ENCODE measurements around the gene TMEM247. TPM values are rescaled to one million over a fixed set of nuclear protein-coding genes. Genes with fewer than 3 reads are reported as not detected.
"Not testable (repeated sequence)": the region's sequence is repeated elsewhere in the genome, so short reads cannot be mapped to it uniquely, and the experiment has no call there.

TMEM247 gene
- total RNA-seq, 2 experiments from 2014 or later: not detected

DNA sequence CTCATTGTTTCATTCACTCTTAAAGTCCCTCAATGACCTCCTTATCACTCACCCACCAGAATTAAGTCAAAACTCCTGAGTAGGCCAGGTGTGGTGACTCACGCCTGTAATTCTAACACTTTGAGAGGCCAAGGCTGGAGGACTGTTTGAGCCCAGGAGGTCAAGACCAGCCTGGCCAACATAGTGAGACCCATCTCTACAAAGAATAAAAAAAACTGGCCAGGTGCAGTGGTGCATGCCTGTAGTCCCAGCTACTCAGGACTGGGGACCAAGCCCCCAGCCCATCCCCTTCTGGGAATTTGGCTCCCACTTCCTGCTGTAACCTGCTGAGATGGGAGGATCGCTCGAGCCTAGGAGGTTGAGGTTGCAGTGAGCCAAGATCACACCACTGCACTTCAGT, 28.9 kb downstream of the TMEM247 start:
- no peak overlapping the region for H3K27ac Mint-ChIP-seq
- H3K4me3 Mint-ChIP-seq: no peak overlapping the region
- no peaks in the 10 kb centered on the region for H3K27me3 Mint-ChIP-seq
- H3K4me1 Mint-ChIP-seq: peaks cover 6% of the 10 kb centered on the region
- no peak for DNase-seq
- H3K9me3 Mint-ChIP-seq: no peaks in the 10 kb centered on the region
- H3K36me3 Mint-ChIP-seq: no peaks in the 10 kb centered on the region

DNA sequence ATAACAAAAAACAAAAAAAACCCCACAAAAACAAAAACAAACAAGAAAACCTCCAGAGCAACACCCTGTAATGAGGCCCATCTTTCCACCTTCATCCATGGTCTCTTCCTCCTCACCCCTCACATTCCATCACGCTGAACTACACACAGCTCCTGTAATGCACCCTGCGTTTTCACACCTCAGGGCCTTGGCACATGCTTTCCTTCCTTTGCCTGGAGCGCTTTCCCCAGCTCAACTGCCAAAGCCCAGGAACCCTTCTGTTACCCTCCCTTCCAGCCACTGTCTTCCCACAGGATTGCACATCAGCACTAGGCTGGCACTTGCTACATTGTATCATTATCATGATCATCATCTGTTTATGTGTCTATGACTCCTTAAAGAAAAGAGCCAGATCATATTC, 29.4 kb downstream of the TMEM247 start:
- Mint-ChIP-seq H3K27me3 (no peaks in the 10 kb centered on the region), H3K9me3 (no peaks in the 10 kb centered on the region)

DNA sequence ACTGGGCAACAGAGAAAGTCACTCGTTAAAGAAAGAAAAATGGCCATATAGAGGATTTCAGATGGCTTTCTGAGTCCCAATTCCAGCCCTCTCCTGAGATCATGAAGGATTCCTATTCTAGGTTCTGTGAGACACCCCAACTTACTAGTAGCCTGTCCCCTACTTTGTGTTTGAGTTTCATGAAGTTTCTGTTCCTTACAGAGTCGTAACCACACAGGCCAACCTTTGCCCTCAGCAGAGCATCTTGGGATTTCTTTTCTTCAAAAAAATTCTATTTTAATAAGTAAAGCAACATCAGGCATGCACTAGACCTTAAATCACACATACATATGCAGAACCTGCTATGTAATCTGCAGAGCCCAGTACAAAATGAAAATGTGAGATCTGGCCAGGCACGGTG, 30.4 kb downstream of the TMEM247 start:
- peaks cover 6% of the 10 kb centered on the region for H3K36me3 Mint-ChIP-seq
- DNase-seq: no peak
- no peak overlapping the region for H3K27ac Mint-ChIP-seq
- H3K4me3 Mint-ChIP-seq: no peak overlapping the region
- peaks cover 6% of the 10 kb centered on the region for H3K4me1 Mint-ChIP-seq
- no peaks in the 10 kb centered on the region for H3K27me3 Mint-ChIP-seq
- H3K9me3 Mint-ChIP-seq: peaks cover 6% of the 10 kb centered on the region

More for the DNA sequence above, 29.4 kb downstream of the TMEM247 start:
- Mint-ChIP-seq H3K27ac (no peak overlapping the region), H3K36me3 (no peaks in the 10 kb centered on the region), H3K4me1 (peaks cover 6% of the 10 kb centered on the region), H3K4me3 (no peak overlapping the region)
- no peak for DNase-seq

DNA sequence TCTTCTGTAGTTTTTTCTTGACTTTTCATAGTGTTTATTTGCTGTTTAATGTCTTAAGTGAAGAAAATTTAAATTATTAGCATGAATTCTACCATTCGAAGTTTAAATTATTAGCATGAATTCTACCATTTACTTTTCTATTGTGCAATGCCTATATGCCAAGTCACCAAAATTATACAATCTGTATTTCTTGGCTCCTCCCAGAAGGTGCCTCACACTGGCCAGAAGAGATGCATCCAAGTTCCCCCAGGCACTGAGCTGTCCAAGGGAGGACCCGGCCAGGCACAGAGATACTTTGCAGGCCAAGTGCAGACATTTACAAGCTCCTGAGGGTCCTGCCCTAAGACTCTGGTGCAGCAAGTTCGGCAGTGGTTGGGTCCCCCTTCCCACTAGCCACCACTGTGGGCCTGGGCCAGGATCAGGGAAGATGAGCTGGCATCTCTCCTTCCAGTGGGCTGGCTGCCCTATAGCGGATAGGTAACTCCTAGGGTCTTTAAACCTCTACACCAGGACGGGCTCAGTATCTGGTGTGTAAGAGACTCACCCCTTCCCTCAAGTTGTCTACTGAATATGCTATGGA, 31.3 kb downstream of the TMEM247 start:
- Mint-ChIP-seq H3K27ac (no peak overlapping the region), H3K9me3 (peaks cover 13% of the 10 kb centered on the region), H3K36me3 (peaks cover 10% of the 10 kb centered on the region), H3K4me3 (no peak overlapping the region), H3K27me3 (no peaks in the 10 kb centered on the region), H3K4me1 (peaks cover 6% of the 10 kb centered on the region)
- no peak for DNase-seq

DNA sequence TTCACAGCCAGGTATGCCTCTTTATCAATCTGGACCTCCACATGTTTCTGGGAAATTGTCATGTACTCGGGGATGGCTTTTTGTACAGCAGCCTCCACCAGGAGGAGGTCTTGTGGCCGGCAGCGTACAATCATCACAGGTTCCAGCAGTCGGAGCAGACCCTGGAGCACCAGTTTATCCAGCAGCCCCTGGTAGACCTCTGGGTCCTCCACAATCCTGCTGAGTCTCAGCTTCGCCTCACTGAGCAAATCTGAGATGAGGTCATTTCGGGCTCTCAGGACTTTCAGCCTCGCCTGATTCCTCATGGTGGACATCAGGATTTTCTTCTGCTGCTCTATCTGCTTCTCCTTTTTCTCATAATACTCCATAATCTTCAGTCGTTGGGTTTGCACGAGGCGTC, 32.8 kb downstream of the TMEM247 start:
- peaks cover 6% of the 10 kb centered on the region for H3K4me1 Mint-ChIP-seq
- H3K36me3 Mint-ChIP-seq: peaks cover 19% of the 10 kb centered on the region
- no peak for DNase-seq
- H3K27me3 Mint-ChIP-seq: no peaks in the 10 kb centered on the region
- H3K27ac Mint-ChIP-seq: no peak overlapping the region
- no peak overlapping the region for H3K4me3 Mint-ChIP-seq
- H3K9me3 Mint-ChIP-seq: peaks cover 24% of the 10 kb centered on the region

DNA sequence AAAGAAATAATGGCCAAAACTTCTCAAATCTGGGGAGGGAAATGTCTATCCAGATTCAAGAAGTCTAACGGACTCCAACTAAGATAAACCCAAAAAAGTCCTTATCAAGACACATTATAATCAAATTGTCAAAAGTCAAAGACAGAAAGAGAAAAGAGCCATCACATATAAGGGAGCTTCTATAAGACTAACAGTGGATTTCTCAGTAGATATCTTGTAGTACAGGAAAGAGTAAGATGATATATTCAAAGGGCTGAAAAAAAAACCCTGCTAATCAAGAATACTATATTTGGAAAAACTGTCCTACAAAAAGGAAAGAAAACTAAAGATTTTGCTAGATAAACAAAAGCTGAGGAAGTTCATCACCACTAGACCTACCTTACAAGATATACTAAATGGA, 35.4 kb downstream of the TMEM247 start:
- DNase-seq: no peak
- H3K27ac Mint-ChIP-seq: no peak overlapping the region
- H3K36me3 Mint-ChIP-seq: peaks cover 21% of the 10 kb centered on the region
- H3K4me1 Mint-ChIP-seq: peaks cover 6% of the 10 kb centered on the region
- H3K9me3 Mint-ChIP-seq: peaks cover 25% of the 10 kb centered on the region
- no peak overlapping the region for H3K4me3 Mint-ChIP-seq
- H3K27me3 Mint-ChIP-seq: no peaks in the 10 kb centered on the region

DNA sequence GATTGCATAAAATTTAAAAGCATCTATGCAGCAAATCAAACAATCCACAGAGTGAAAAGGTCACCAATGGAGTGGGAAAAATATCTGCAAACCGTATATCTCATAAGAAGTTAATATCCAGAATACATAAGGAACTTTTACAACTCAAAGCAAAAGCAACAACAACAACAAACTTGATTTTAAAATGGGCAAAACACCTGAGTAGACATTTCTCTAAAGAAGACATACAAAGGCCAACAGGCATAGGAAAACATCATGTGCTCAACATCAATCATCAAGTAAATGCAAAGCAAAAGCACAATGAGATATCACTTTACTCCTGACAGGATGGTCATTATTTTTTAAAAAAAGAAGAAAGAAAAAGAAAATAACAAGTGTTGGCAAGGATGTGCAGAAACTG, 38.1 kb downstream of the TMEM247 start:
- H3K27me3 Mint-ChIP-seq: no peaks in the 10 kb centered on the region
- DNase-seq: no peak

DNA sequence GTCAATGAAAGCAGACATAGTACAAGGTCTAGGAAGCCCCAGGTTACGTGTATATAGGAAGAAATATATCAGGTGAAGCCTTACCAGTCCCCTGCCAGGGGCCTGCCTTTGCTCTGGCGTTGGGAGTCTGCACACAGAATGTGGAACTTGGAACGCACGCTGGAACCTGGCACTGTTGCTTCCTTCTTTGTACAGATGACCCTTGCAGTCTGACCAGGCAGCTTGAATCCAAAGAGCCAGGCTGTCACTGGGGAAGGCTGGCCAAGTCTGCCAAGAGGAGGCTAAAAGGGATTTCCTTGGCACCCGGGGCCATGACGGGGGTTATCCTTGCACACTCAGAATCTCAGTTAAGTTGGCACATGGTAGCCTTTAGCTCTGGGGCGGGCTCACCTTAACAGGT, 39.5 kb downstream of the TMEM247 start:
- no peak overlapping the region for H3K4me3 Mint-ChIP-seq
- H3K27me3 Mint-ChIP-seq: no peaks in the 10 kb centered on the region
- H3K9me3 Mint-ChIP-seq: peaks cover 25% of the 10 kb centered on the region
- H3K36me3 Mint-ChIP-seq: peaks cover 21% of the 10 kb centered on the region
- peaks cover 3% of the 10 kb centered on the region for H3K4me1 Mint-ChIP-seq
- DNase-seq: no peak
- H3K27ac Mint-ChIP-seq: no peak overlapping the region

More for the DNA sequence above, 38.1 kb downstream of the TMEM247 start:
- no peak overlapping the region for H3K27ac Mint-ChIP-seq
- H3K4me1 Mint-ChIP-seq: peaks cover 3% of the 10 kb centered on the region
- H3K36me3 Mint-ChIP-seq: peaks cover 21% of the 10 kb centered on the region
- peaks cover 25% of the 10 kb centered on the region for H3K9me3 Mint-ChIP-seq
- H3K4me3 Mint-ChIP-seq: no peak overlapping the region

DNA sequence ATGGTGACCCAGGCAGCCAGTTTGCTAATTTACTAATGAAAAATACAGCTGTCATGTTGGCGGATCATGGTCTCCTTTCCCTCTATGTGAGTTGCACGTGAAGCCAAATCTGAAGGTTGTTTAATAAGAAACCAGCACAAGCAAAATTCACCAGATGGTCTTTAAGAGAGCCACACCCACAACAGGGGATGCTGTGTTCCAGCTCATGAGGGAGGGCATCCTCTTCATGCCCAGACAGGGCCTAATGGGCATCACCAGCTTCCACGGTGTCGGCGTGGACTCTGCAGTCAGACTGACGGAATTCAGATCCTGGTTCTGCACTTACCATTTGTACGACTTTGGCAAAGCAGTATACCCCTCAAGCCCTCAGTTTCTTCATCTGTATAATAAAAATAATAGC, 39.9 kb downstream of the TMEM247 start:
- Mint-ChIP-seq H3K36me3 (peaks cover 19% of the 10 kb centered on the region), H3K4me1 (peaks cover 3% of the 10 kb centered on the region), H3K27ac (no peak overlapping the region), H3K4me3 (no peak overlapping the region), H3K27me3 (no peaks in the 10 kb centered on the region), H3K9me3 (peaks cover 24% of the 10 kb centered on the region)
- no peak for DNase-seq

DNA sequence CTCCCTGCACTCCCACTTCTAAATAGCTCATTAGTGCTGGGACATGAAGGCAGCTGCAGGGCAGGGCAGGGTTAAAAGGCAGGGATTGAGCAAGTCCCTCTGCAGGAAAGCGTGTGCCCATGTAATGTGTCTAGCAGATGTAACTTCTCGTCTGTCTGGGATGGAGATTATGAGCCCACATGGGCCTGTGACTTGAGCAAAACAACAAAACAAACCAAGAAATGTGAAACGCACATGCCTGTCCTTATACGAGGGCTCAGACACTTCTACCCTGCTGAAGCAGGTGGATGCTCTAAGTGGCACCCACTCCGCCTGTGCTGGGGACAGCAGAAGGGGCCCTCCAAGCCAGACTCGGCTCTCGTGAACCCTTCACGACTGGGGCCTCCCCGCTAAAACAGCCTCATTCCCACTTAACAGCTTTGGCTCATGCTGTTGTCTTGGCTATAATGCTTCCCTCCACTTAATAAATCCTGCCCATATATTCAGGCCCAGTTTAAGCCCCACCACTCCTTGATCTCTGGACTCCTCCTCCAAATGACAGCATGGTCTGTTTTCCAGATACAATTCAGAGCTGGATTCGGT, 40.9 kb downstream of the TMEM247 start:
- Mint-ChIP-seq H3K4me3 (no peak overlapping the region), H3K9me3 (peaks cover 16% of the 10 kb centered on the region), H3K4me1 (peaks cover 3% of the 10 kb centered on the region), H3K27me3 (no peaks in the 10 kb centered on the region), H3K27ac (no peak overlapping the region), H3K36me3 (peaks cover 14% of the 10 kb centered on the region)
- no peak for DNase-seq

DNA sequence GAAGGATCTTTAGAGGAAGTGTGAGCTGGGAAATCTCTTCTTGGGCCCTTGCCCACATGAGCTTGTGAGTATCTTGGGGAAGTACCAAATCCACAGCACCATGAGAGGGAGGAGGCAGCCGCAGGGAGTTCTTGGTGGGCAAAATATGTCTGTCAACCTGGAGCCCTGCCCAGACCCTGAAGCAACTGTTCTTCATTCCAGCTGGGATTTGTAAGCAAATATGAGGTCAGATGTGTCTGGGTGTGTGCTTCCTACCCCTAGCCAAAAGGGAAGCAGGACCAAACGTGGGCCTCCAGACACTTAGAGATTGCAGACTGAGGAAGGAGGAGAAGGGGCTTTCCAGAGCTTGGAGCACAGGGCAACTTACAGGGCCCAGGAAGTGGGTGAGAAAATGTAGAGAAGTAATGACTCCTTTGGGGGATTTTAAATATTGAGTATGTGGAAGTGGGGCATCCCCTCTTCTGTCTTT, 41.9 kb downstream of the TMEM247 start:
- H3K36me3 Mint-ChIP-seq: peaks cover 5% of the 10 kb centered on the region

DNA sequence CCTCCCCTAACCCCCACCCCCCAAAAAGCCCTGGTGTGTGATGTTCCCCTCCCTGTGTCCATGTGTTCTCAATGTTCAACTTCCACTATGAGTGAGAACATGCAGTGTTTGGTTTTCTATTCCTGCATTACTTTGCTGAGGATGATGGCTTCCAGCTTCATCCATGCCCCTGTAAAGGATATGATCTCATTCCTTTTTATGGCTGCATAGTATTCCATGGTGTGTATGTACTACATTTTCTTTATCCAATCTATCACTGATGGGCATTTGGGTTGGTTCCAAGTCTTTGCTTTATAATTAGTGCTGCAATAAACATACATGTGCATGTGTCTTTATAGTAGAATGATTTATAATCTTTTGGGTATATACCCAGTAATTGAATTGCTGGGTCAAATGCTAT, 43.0 kb downstream of the TMEM247 start:
- H3K27me3 Mint-ChIP-seq, H3K9me3 Mint-ChIP-seq, H3K4me1 Mint-ChIP-seq, DNase-seq, H3K27ac Mint-ChIP-seq, H3K4me3 Mint-ChIP-seq, H3K36me3 Mint-ChIP-seq: not testable (repeated sequence)

More for the DNA sequence above, 41.9 kb downstream of the TMEM247 start:
- H3K9me3 Mint-ChIP-seq: peaks cover 6% of the 10 kb centered on the region
- H3K27ac Mint-ChIP-seq: no peak overlapping the region
- DNase-seq: no peak
- H3K27me3 Mint-ChIP-seq: no peaks in the 10 kb centered on the region
- no peak overlapping the region for H3K4me3 Mint-ChIP-seq
- H3K4me1 Mint-ChIP-seq: peaks cover 3% of the 10 kb centered on the region

DNA sequence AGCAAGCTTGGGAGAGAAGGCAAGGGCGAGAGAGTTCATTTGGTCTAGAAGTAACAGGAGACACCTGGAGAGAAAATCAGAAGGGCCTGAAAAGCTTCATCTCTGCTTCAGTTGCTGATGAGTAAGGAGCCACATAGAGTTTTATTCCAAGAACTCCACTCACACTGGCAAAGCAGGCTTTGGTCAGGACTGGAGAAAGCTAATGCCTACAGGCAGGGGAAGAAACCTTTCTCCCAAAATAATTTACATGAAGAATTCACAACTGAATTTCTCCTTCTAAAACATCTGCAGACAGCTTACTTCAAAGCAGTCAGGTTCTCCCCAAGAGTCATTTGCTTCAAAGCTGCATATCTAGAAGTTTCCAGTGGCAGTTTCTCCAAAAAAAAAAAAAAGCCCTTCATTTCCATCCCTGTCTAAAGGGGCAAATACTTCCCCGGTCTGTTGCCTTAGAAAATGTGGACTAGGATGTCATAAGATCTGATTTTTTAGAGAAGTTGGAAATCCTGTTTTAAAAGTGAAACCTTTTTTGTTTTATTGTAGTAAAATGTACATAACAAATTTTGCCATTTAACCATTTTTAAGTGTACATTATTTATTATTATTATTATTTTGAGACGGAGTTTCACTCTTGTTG, 46.3 kb downstream of the TMEM247 start:
- no peak overlapping the region for H3K4me3 Mint-ChIP-seq
- no peak overlapping the region for H3K27ac Mint-ChIP-seq
- peaks cover 5% of the 10 kb centered on the region for H3K4me1 Mint-ChIP-seq
- no peak for DNase-seq
- H3K9me3 Mint-ChIP-seq: no peaks in the 10 kb centered on the region
- H3K27me3 Mint-ChIP-seq: no peaks in the 10 kb centered on the region
- no peaks in the 10 kb centered on the region for H3K36me3 Mint-ChIP-seq

DNA sequence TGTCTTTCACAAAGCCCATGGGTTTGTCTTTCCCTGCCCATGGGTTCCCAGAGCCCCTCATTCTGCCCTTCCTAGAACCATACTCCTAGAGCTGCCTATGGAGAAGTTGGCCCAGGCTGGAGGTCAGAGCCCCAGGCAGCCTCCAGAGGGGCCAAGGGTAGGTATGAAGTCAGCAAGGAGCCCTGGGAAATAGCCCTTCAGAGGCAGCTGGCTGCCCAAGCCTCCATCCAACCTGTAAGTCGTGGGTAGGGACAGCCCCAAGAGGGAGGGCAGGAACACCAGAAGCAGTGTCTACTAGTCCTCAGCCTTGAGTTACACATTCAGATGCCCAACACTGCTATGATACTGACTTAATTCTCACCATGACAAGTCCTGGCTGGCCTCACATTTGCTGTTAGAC, 49.5 kb downstream of the TMEM247 start:
- Mint-ChIP-seq H3K9me3 (no peaks in the 10 kb centered on the region), H3K4me1 (peaks cover 7% of the 10 kb centered on the region), H3K36me3 (peaks cover 2% of the 10 kb centered on the region), H3K4me3 (no peak overlapping the region), H3K27ac (no peak overlapping the region), H3K27me3 (no peaks in the 10 kb centered on the region)
- no peak for DNase-seq

DNA sequence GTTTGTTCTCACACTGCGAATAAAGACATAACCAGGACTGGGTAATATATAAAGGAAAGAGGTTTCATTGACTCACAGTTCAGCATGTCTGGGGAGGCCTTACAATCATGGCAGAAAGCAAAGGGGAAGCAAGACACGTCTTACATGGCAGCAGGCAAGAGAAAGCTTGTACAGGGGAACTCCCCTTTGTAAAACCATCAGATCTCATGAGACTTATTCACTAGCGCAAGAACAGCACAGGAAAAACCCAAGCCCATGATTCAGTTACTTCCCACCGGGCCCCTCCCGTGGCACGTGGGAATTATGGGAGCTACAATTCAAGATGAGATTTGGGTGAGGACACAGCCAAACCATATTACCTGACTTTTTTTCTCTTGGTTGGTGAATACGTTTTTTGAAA, 51.3 kb downstream of the TMEM247 start:
- H3K4me1 Mint-ChIP-seq: peaks cover 24% of the 10 kb centered on the region
- H3K36me3 Mint-ChIP-seq: peaks cover 16% of the 10 kb centered on the region
- no peak overlapping the region for H3K4me3 Mint-ChIP-seq
- H3K27me3 Mint-ChIP-seq: no peaks in the 10 kb centered on the region
- no peaks in the 10 kb centered on the region for H3K9me3 Mint-ChIP-seq
- no peak overlapping the region for H3K27ac Mint-ChIP-seq
- no peak for DNase-seq

DNA sequence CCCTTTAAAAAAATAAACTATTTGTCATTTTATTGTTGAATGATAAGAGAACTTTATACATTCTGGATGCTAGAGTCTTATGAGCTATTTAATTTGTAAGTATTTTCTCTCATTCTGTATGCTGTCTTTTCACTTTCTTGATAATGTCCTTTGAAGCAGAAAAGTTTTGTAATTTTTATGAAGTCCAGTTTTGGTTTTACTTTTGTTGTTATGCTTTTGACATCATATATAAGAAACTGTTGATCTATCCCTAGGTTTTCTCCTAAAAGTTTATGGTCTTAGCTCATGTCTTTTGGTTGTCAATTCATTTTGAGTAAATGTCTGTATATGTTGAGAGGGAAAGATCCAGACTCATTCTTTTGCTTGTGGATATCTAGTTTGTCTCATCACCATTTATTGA, 52.5 kb downstream of the TMEM247 start:
- no peak overlapping the region for H3K27ac Mint-ChIP-seq
- no peaks in the 10 kb centered on the region for H3K27me3 Mint-ChIP-seq
- H3K36me3 Mint-ChIP-seq: peaks cover 20% of the 10 kb centered on the region
- H3K4me1 Mint-ChIP-seq: peaks cover 31% of the 10 kb centered on the region
- H3K4me3 Mint-ChIP-seq: no peak overlapping the region
- no peak for DNase-seq
- no peaks in the 10 kb centered on the region for H3K9me3 Mint-ChIP-seq
